CD14-positive monocyte (primary cell): ENCODE data around the gene PAM. TPM values are rescaled to one million over a fixed set of nuclear protein-coding genes. Genes with fewer than 3 reads are reported as not detected.

Source experiments
- DNase-seq, 3 donors: peaks; one replicate each; pipeline ENCODE4 v3.0.0-alpha.2; 2011 to 2022
- H2AFZ ChIP-seq: 2 replicates; pipeline ENCODE4 v1.6.0; 2012; ENCODE audit warnings: mild to moderate bottlenecking, low read depth, low read length, inconsistent platforms; ENCODE audit not compliant: insufficient read depth, poor library complexity, severe bottlenecking
- H3K27ac ChIP-seq, 2 donors: 1 replicate in 1 of 2; 2 replicates in 1 of 2; pipeline ENCODE4 v1.5.1; 2012 to 2013; ENCODE audit warnings: low read length in 2 of 2, control low read depth in 1 of 2, inconsistent platforms in 1 of 2, low read depth in 1 of 2, mild to moderate bottlenecking in 1 of 2
- H3K27me3 ChIP-seq, 2 donors: one replicate each; pipeline versions ENCODE4 v1.6.0 to v1.6.1; 2011 to 2013; ENCODE audit warnings: low read length in 2 of 2; ENCODE audit not compliant: control insufficient read depth in 2 of 2, insufficient read depth in 2 of 2
- H3K36me3 ChIP-seq, 2 donors: replicated peaks in 1 of 2; 1 replicate in 1 of 2; 2 replicates in 1 of 2; pipeline versions ENCODE4 v1.5.1 to v1.6.1; 2012 to 2013; ENCODE audit warnings: low read length in 2 of 2, control low read depth in 1 of 2, inconsistent platforms in 1 of 2, mild to moderate bottlenecking in 1 of 2; ENCODE audit not compliant: insufficient read depth in 2 of 2, control insufficient read depth in 1 of 2
- H3K4me1 ChIP-seq, 2 donors: 1 replicate in 1 of 2; 2 replicates in 1 of 2; pipeline versions ENCODE4 v1.5.1 to v1.6.1; 2012 to 2013; ENCODE audit warnings: low read length in 2 of 2, control low read depth in 1 of 2, inconsistent platforms in 1 of 2, mild to moderate bottlenecking in 1 of 2, moderate library complexity in 1 of 2; ENCODE audit not compliant: insufficient read depth in 2 of 2, control insufficient read depth in 1 of 2
- H3K4me2 ChIP-seq: replicated peaks from 2 replicates; pipeline ENCODE3; 2012; ENCODE audit warnings: low read length, moderate library complexity, mild to moderate bottlenecking; ENCODE audit not compliant: poor library complexity, severe bottlenecking; ENCODE audit errors: extremely low read depth
- H3K4me3 ChIP-seq, 3 experiments: fragments of 200-600 bp in 1 of 3; sonication (generic) in 1 of 3; replicated peaks in 1 of 3; 1 replicate in 2 of 3; 2 replicates in 1 of 3; pipeline ENCODE4 v1.5.1; 2011 to 2013; ENCODE audit warnings: low read length in 3 of 3, mild to moderate bottlenecking in 3 of 3, control low read depth in 2 of 3, low read depth in 2 of 3, inconsistent platforms in 1 of 3, moderate library complexity in 1 of 3
- H3K79me2 ChIP-seq: 2 replicates; pipeline ENCODE4 v1.6.0; 2012; ENCODE audit warnings: mild to moderate bottlenecking, control low read depth, inconsistent platforms, low read length, moderate library complexity; ENCODE audit not compliant: insufficient read depth
- H3K9ac ChIP-seq: 2 replicates; pipeline ENCODE4 v1.6.0; 2017; ENCODE audit warnings: low read length, mild to moderate bottlenecking; ENCODE audit not compliant: insufficient read depth, poor library complexity, severe bottlenecking
- H3K9me3 ChIP-seq, 2 donors: replicated peaks in 1 of 2; 1 replicate in 1 of 2; 2 replicates in 1 of 2; pipeline versions ENCODE4 v1.5.1 to v1.6.1; 2012 to 2013; ENCODE audit warnings: low read length in 2 of 2, control low read depth in 1 of 2; ENCODE audit not compliant: control insufficient read depth in 1 of 2, insufficient read depth in 1 of 2
- H4K20me1 ChIP-seq: 2 replicates; pipeline ENCODE4 v1.6.0; 2012; ENCODE audit warnings: mild to moderate bottlenecking, low read length, control low read depth, moderate library complexity; ENCODE audit not compliant: insufficient read depth
- H3K27ac Mint-ChIP-seq, 7 donors: one replicate each; pipeline ENCODE4 v1.8.0; 2020; ENCODE audit warnings: mild to moderate bottlenecking in 7 of 7, mixed read lengths in 7 of 7, moderate library complexity in 6 of 7, inconsistent platforms in 2 of 7
- H3K27me3 Mint-ChIP-seq, 3 donors: one replicate each; pipeline ENCODE4 v1.8.0; 2021 to 2022; ENCODE audit warnings: low read depth in 3 of 3, mild to moderate bottlenecking in 3 of 3, mixed read lengths in 3 of 3, moderate library complexity in 3 of 3, inconsistent platforms in 1 of 3
- H3K36me3 Mint-ChIP-seq, 2 donors: one replicate each; pipeline ENCODE4 v1.8.0; 2020; ENCODE audit warnings: mixed read lengths in 2 of 2, inconsistent platforms in 1 of 2, mild to moderate bottlenecking in 1 of 2
- H3K4me1 Mint-ChIP-seq: one replicate; pipeline ENCODE4 v1.8.0; 2020; ENCODE audit warnings: mild to moderate bottlenecking, mixed read lengths
- H3K4me3 Mint-ChIP-seq, 2 donors: one replicate each; pipeline ENCODE4 v1.8.0; 2020; ENCODE audit warnings: mild to moderate bottlenecking in 2 of 2, mixed read lengths in 2 of 2, moderate library complexity in 1 of 2
- H3K9me3 Mint-ChIP-seq, 7 donors: one replicate each; pipeline ENCODE4 v1.8.0; 2020 to 2022; ENCODE audit warnings: mixed read lengths in 7 of 7, mild to moderate bottlenecking in 6 of 7, moderate library complexity in 6 of 7, inconsistent platforms in 2 of 7
- WGBS: methylation state at CpG from one replicate; pipeline ENCODE4 v1.1.5; 2013; ENCODE audit warnings: missing lambda C conversion rate; ENCODE audit not compliant: insufficient coverage; 5-methylcytosine and 5-hydroxymethylcytosine counted together
- intact Hi-C, 2 donors: fragments of 100-400 bp; cut with micrococcal nuclease; formaldehyde crosslinking; loops; one replicate each; pipeline versions ENCODE4 v1.15.0 to v1.15.1; 2023
- polyA plus RNA-seq, 3 donors: library from polyadenylated mRNA; depleted of rRNA in 1 of 3; unstranded in 2 of 3; stranded (reverse) in 1 of 3; fragments of 300-500 nt in 2 of 3; fragments of >200 nt in 1 of 3; fragmentation: Illumina TruSeq in 2 of 3; gene quantifications; 1 replicate in 2 of 3; 2 replicates in 1 of 3; pipeline ENCODE4 v1.2.3, GENCODE V29; 2012 to 2021
- TF ChIP-seq, protein P1 (sequence below): fragments of 200-600 bp; IDR thresholded peaks from one replicate; pipeline ENCODE4 v1.8.0; 2022; ENCODE audit warnings: antibody characterized with exemption, mild to moderate bottlenecking

The PAM gene
- polyA plus RNA-seq, 3 donors, result 11.8 to 27.4 (median 12.8) TPM

GRCh38 chr5:103033696-103034095, 278.6 kb downstream of the PAM start:
- Mint-ChIP-seq H3K36me3 (peaks cover 0 to 10% of the 10 kb centered on the region in 2 donors), H3K4me3 (no peak overlapping the region), H3K9me3 (peaks cover 0 to 17% (median 7%) of the 10 kb centered on the region in 7 donors), H3K27me3 (peaks cover 0 to 5% (median 0%) of the 10 kb centered on the region in 3 donors), H3K4me1 (no peaks in the 10 kb centered on the region), H3K27ac (no peak overlapping the region)
- TF ChIP-seq, protein P1, sequence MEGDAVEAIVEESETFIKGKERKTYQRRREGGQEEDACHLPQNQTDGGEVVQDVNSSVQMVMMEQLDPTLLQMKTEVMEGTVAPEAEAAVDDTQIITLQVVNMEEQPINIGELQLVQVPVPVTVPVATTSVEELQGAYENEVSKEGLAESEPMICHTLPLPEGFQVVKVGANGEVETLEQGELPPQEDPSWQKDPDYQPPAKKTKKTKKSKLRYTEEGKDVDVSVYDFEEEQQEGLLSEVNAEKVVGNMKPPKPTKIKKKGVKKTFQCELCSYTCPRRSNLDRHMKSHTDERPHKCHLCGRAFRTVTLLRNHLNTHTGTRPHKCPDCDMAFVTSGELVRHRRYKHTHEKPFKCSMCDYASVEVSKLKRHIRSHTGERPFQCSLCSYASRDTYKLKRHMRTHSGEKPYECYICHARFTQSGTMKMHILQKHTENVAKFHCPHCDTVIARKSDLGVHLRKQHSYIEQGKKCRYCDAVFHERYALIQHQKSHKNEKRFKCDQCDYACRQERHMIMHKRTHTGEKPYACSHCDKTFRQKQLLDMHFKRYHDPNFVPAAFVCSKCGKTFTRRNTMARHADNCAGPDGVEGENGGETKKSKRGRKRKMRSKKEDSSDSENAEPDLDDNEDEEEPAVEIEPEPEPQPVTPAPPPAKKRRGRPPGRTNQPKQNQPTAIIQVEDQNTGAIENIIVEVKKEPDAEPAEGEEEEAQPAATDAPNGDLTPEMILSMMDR, result no peak
- H3K4me3 ChIP-seq, result no peak overlapping the region
- peaks cover 0 to 8% of the 10 kb centered on the region in 2 donors for H3K36me3 ChIP-seq
- peaks cover 0 to 17% of the 10 kb centered on the region in 2 donors for H3K9me3 ChIP-seq
- no peaks in the 10 kb centered on the region for H3K27me3 ChIP-seq
- no peaks in the 10 kb centered on the region for H3K4me1 ChIP-seq
- 94% methylated on average over 5 of the region's 6 CpGs for WGBS
- H3K4me2 ChIP-seq, result no peak overlapping the region
- intact Hi-C loops, result no loop called here
- H3K27ac ChIP-seq, result no peak overlapping the region
- no peak overlapping the region for H3K9ac ChIP-seq
- H4K20me1 ChIP-seq, result no peaks in the 10 kb centered on the region
- DNase-seq, result no peak
- H3K79me2 ChIP-seq, result no peaks in the 10 kb centered on the region
- no peak overlapping the region for H2AFZ ChIP-seq

DNA sequence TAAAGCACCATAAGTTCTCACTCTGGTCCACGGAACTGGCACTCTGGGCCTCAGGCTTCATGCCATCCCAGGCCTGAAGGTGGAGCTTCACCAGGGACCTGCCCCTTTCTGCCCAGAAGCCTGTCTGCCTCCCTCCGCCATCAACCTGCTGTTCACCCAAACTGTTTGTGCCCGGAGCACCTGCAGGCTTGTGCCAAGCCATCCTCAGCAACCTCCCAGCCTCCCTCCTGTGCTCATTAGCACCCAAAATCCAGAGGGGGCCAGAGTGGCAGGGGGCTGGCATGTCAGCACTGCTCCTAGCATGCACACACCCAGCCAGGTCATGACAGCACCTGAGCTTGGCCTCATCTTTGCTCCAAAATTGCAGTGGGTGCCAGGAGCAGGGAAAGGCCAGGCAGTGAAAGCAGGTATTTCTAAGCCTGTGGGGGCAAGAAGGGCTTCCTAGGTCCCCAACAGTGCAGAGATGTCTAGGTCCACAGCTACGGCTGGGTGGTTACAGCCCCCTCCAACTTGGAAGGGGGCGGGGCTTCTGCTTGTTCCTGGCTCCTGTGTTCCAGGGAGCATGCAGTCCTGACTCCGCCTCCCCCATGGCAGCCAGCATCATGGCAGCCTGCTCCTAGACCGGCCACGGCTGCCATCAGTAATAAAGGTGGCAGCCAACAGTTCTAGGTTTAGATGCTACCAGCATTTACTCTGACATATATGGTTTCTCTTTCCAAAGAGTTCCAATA, 279.7 kb downstream of the PAM start:
- Histone ChIP-seq H3K4me2 (no peak overlapping the region), H3K27ac (no peak overlapping the region), H3K36me3 (no peaks in the 10 kb centered on the region), H3K4me1 (no peaks in the 10 kb centered on the region), H3K9me3 (peaks cover 0 to 17% of the 10 kb centered on the region in 2 donors), H4K20me1 (no peaks in the 10 kb centered on the region), H3K79me2 (no peaks in the 10 kb centered on the region), H3K9ac (no peak overlapping the region), H3K4me3 (no peak overlapping the region), H2AFZ (no peak overlapping the region), H3K27me3 (no peaks in the 10 kb centered on the region)
- DNase-seq, result no peak
- peaks cover 0 to 5% (median 0%) of the 10 kb centered on the region in 3 donors for H3K27me3 Mint-ChIP-seq
- TF ChIP-seq, protein P1, result no peak
- H3K36me3 Mint-ChIP-seq, result peaks cover 0 to 7% of the 10 kb centered on the region in 2 donors
- peaks cover 0 to 17% (median 7%) of the 10 kb centered on the region in 7 donors for H3K9me3 Mint-ChIP-seq
- intact Hi-C loops, result no loop called here
- peak overlapping the region in 2 of 7 donors; percentile 63 to 64 for H3K27ac Mint-ChIP-seq
- H3K4me3 Mint-ChIP-seq, result no peak overlapping the region
- H3K4me1 Mint-ChIP-seq, result no peaks in the 10 kb centered on the region
- WGBS, result 91% methylated on average over 4 of the region's 8 CpGs
